HCT116 (cell line): ENCODE results near the gene UMAD1. TPM values are rescaled to one million over a fixed set of nuclear protein-coding genes. Genes with fewer than 3 reads are reported as not detected.

Experiments used
- ATAC-seq: fragments of 200-7000 bp; cut with Tn5 transposase; 2 replicates; pipeline ENCODE4 v1.9.1; 2020; ENCODE audit warnings: mild to moderate bottlenecking, moderate library complexity
- BruUV-seq: library from RNA; stranded (reverse); fragments of 400-500 nt; replicated peaks from 2 replicates; lab custom pipeline; 2021; lab: Mats Ljungman, UMichigan
- CTCF ChIA-PET: fragments of 300-600 bp; sonication (Branson Sonifier 250); formaldehyde crosslinking; loops from one replicate; lab custom pipeline; 2021; ENCODE audit warnings: antibody characterized with exemption; lab: Charles Lee
- POLR2A ChIA-PET: fragments of 300-600, 350-600 bp; sonication (Branson Sonifier 250); formaldehyde crosslinking; loops from one replicate; lab custom pipeline; 2021; ENCODE audit warnings: antibody characterized with exemption; lab: Charles Lee
- RAD21 ChIA-PET, 2 experiments: fragments of 300-600 bp; sonication (Branson Sonifier 250); formaldehyde crosslinking; loops; one replicate each; lab custom pipeline; 2023; ENCODE audit warnings: low total read pairs in 2 of 2; ENCODE audit not compliant: uncharacterized antibody in 2 of 2, unreplicated experiment in 2 of 2, low non-redundant PET in 1 of 2; lab: Charles Lee
- DNase-seq: peaks from one replicate; pipeline ENCODE4 v3.0.0-alpha.2; 2010; ENCODE audit warnings: low read depth, low spot score
- H2AFZ ChIP-seq: fragments of 200-600 bp; shearing (Covaris generic), sonication (generic); 2 replicates; pipeline ENCODE4 v1.6.1; 2017; ENCODE audit warnings: low read depth, mixed run types, mixed read lengths, antibody characterized with exemption, low read length; ENCODE audit not compliant: poor library complexity, severe bottlenecking
- H3K27ac ChIP-seq: 2 replicates; pipeline ENCODE4 v1.5.1; 2012; ENCODE audit warnings: low read depth, low read length
- H3K27me3 ChIP-seq: fragments of 200-600 bp; sonication (generic); 2 replicates; pipeline ENCODE4 v1.6.1; 2016; ENCODE audit warnings: mixed run types, low read length, mixed read lengths; ENCODE audit not compliant: insufficient read depth
- H3K36me3 ChIP-seq, 2 experiments: fragments of 200-500 bp in 1 of 2; fragments of 200-600 bp in 1 of 2; sonication (Bioruptor generic) in 1 of 2; sonication (generic) in 1 of 2; 2 replicates each; pipeline versions ENCODE4 v1.5.1 to v1.6.1; 2014 to 2016; ENCODE audit warnings: low read length in 2 of 2, inconsistent platforms in 1 of 2, mixed read lengths in 1 of 2, mixed run types in 1 of 2; ENCODE audit not compliant: insufficient read depth in 2 of 2, control insufficient read depth in 1 of 2
- H3K4me1 ChIP-seq, 2 experiments: fragments of 200-600 bp in 1 of 2; sonication (generic) in 1 of 2; 2 replicates each; pipeline versions ENCODE4 v1.5.1 to v1.6.1; 2012 to 2017; ENCODE audit warnings: low read length in 2 of 2, inconsistent platforms in 1 of 2, mild to moderate bottlenecking in 1 of 2, mixed read lengths in 1 of 2, mixed run types in 1 of 2, moderate library complexity in 1 of 2; ENCODE audit not compliant: insufficient read depth in 2 of 2, control insufficient read depth in 1 of 2
- H3K4me2 ChIP-seq: fragments of 200-600 bp; sonication (generic); 2 replicates; pipeline ENCODE4 v1.6.1; 2017; ENCODE audit warnings: mixed run types, low read length, mixed read lengths
- H3K4me3 ChIP-seq, 2 experiments: fragments of 200-600 bp in 1 of 2; sonication (generic) in 1 of 2; replicated peaks in 1 of 2; 2 replicates each; pipeline ENCODE4 v1.5.1; 2011 to 2016; ENCODE audit warnings: low read length in 2 of 2, control low read depth in 1 of 2, low read depth in 1 of 2, mild to moderate bottlenecking in 1 of 2, mixed read lengths in 1 of 2, mixed run types in 1 of 2
- H3K79me2 ChIP-seq: fragments of 200-600 bp; sonication (generic); 2 replicates; pipeline ENCODE4 v1.6.1; 2017; ENCODE audit warnings: mild to moderate bottlenecking, mixed run types, low read length, moderate library complexity, mixed read lengths; ENCODE audit not compliant: insufficient read depth
- H3K9ac ChIP-seq: fragments of 200-600 bp; sonication (generic); 2 replicates; pipeline ENCODE4 v1.6.1; 2016; ENCODE audit warnings: low read length, mixed read lengths
- H3K9me2 ChIP-seq: fragments of 200-600 bp; sonication (generic), shearing (Covaris generic); 2 replicates; pipeline ENCODE4 v1.6.1; 2017; ENCODE audit warnings: mixed run types, mild to moderate bottlenecking, moderate library complexity; ENCODE audit not compliant: insufficient read depth
- H3K9me3 ChIP-seq, 2 experiments: fragments of 200-500 bp in 1 of 2; fragments of 200-600 bp in 1 of 2; sonication (Bioruptor generic) in 1 of 2; sonication (generic) in 1 of 2; 2 replicates each; pipeline ENCODE4 v1.6.1; 2014 to 2017; ENCODE audit warnings: low read length in 2 of 2, mixed read lengths in 2 of 2, inconsistent platforms in 1 of 2, low read depth in 1 of 2, mild to moderate bottlenecking in 1 of 2, mixed run types in 1 of 2, moderate library complexity in 1 of 2; ENCODE audit not compliant: control insufficient read depth in 1 of 2, insufficient read depth in 1 of 2
- H4K20me1 ChIP-seq: fragments of 200-600 bp; sonication (generic), shearing (Covaris generic); 2 replicates; pipeline ENCODE4 v1.6.1; 2017; ENCODE audit warnings: mixed run types, mild to moderate bottlenecking, moderate library complexity; ENCODE audit not compliant: insufficient read depth
- EZH2phosphoT487 ChIP-seq: fragments of 200-600 bp; IDR thresholded peaks from 2 replicates; pipeline ENCODE4 v1.6.1; 2018; ENCODE audit warnings: antibody characterized with exemption, borderline replicate concordance
- POLR2AphosphoS5 ChIP-seq: IDR thresholded peaks from 2 replicates; pipeline ENCODE4 v1.6.1; 2011; ENCODE audit warnings: mild to moderate bottlenecking, low read depth, low read length, moderate library complexity
- SP1 ChIP-seq: IDR thresholded peaks from 2 replicates; pipeline ENCODE4 v1.6.1; 2012; ENCODE audit warnings: low read depth
- TCF7L2 ChIP-seq: IDR thresholded peaks from 2 replicates; pipeline ENCODE4 v1.7.0; 2011; ENCODE audit warnings: borderline replicate concordance, inconsistent platforms; ENCODE audit not compliant: insufficient read depth, insufficient read length; ENCODE audit errors: extremely low read depth
- intact Hi-C: fragments of 100-400 bp; cut with micrococcal nuclease; formaldehyde crosslinking; loops from 2 replicates; pipeline ENCODE4 v1.10.0; 2022
- total RNA-seq: library from RNA; stranded (reverse); gene quantifications from one replicate; pipeline ENCODE4 v1.2.1, GENCODE V29; 2021; ENCODE audit not compliant: unreplicated experiment

Gene UMAD1
- total RNA-seq, 1 experiment from 2014 or later, result 12.7 TPM

DNA sequence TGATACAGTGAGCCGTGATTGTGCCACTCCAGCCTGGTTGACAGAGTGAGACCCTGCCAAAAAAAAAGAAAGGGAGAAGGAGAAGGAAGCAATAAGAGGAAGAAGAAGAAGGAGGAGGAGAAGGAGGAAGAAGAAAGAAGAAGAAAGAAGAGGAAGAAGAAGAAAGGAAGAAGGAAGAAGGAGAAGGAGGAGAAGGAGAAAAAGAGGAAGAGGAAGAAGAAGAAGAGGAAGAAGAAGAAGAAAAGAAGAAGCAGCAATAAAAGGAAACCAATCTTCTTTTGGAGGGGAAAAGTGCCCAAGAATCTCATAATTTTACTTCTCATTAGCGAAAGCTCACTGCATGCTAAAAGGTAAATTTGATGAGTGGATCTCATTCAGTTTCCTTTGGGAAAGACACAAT, 242.3 kb downstream of the UMAD1 start:
- H3K9me3 ChIP-seq, result no peaks in the 10 kb centered on the region
- no peak overlapping the region for H3K27ac ChIP-seq
- H3K27me3 ChIP-seq, result no peaks in the 10 kb centered on the region
- H3K36me3 ChIP-seq, result no peaks in the 10 kb centered on the region
- DNase-seq (no peak), ATAC-seq (no peak)
- H3K9me2 ChIP-seq, result no peaks in the 10 kb centered on the region
- H3K9ac ChIP-seq, result no peak overlapping the region
- ChIA-PET POLR2A (no interaction called here), RAD21 (no interaction called here)
- no peaks in the 10 kb centered on the region for H4K20me1 ChIP-seq
- no peaks in the 10 kb centered on the region for H3K79me2 ChIP-seq
- no TSS peak for BruUV-seq
- H3K4me1 ChIP-seq, result no peaks in the 10 kb centered on the region
- H3K4me2 ChIP-seq, result no peak overlapping the region
- no peak for TF ChIP-seq POLR2AphosphoS5
- no peak for TF ChIP-seq EZH2phosphoT487
- TF ChIP-seq TCF7L2, result no peak
- TF ChIP-seq, all 23 proteins: peak for 0
- Histone ChIP-seq H2AFZ (no peak overlapping the region), H3K4me3 (no peak overlapping the region)
- intact Hi-C loops, result no loop called here
- CTCF ChIA-PET, result no interaction called here

DNA sequence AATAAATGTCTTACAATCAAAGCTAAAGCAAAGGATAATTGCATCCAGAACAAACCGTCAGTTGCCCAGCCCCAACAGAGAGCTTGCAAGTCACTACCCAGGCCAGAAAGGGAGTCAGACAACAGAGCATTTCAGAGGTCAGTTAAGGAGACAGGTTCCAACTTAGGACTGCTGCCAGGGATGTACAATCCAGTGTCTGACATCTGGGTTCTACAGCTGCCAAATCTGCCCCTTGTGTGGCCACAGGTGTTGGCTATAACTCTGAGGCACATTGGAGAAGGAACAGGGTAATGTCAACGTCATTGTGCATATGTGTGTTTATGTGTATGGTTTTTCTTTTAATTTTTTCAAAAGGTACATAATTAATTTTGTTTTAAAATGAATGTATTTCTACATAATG, 242.8 kb downstream of the UMAD1 start:
- Histone ChIP-seq H3K79me2 (no peaks in the 10 kb centered on the region), H4K20me1 (no peaks in the 10 kb centered on the region), H3K4me1 (no peaks in the 10 kb centered on the region), H2AFZ (no peak overlapping the region), H3K4me2 (no peak overlapping the region), H3K27ac (no peak overlapping the region), H3K27me3 (no peaks in the 10 kb centered on the region), H3K9me2 (no peaks in the 10 kb centered on the region), H3K36me3 (no peaks in the 10 kb centered on the region), H3K4me3 (no peak overlapping the region), H3K9ac (no peak overlapping the region), H3K9me3 (no peaks in the 10 kb centered on the region)
- DNase-seq (no peak), ATAC-seq (no peak)
- intact Hi-C loops, result no loop called here
- no TSS peak for BruUV-seq
- no peak for TF ChIP-seq SP1
- ChIA-PET CTCF (no interaction called here), POLR2A (no interaction called here), RAD21 (no interaction called here)
